ENCODE measurements around the gene TIPIN.
"Not testable (repeated sequence)": the region's sequence is repeated elsewhere in the genome, so short reads cannot be mapped to it uniquely, and the experiment has no call there.

TIPIN gene, protein sequence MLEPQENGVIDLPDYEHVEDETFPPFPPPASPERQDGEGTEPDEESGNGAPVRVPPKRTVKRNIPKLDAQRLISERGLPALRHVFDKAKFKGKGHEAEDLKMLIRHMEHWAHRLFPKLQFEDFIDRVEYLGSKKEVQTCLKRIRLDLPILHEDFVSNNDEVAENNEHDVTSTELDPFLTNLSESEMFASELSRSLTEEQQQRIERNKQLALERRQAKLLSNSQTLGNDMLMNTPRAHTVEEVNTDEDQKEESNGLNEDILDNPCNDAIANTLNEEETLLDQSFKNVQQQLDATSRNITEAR

GRCh38 chr15:66356359-66357236 lies at the start of gene TIPIN:
Gene TIPIN (minus strand): TSS chr15:66356685. CDS start chr15:66352947, 3,738 bp downstream.
- DNase-seq (ENCODE audit: low spot score) = peak; percentile 98

- no peak for DNase-seq (ENCODE audit: low spot score)
These were observed 49.1 kb upstream of the TIPIN start for GRCh38 chr15:66405615-66406014.

- no peak for DNase-seq (ENCODE audit: low spot score)
These were observed 48.5 kb upstream of the TIPIN start for GRCh38 chr15:66405007-66405406.

DNA sequence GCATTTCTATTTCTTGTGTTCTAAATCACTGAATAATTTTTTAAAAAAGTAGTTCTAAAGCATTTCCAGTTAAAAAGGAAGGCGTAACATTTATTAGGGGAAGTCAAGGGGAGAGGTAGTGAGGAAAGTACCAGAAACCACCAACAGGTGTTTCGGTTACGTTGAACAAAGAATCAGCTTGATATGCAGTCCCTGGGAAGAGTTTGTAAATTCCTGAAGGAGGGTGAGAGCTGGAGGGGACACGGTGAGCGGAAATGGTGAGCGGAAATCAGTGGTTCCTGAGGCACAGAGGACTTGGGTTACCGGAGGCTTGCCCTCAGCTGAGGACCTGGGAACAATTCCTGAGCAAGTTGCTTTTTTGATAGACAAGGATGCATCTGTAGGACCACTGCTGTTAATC lies 48.0 kb upstream of the TIPIN start:
- DNase-seq (ENCODE audit: low spot score) = no peak

DNA sequence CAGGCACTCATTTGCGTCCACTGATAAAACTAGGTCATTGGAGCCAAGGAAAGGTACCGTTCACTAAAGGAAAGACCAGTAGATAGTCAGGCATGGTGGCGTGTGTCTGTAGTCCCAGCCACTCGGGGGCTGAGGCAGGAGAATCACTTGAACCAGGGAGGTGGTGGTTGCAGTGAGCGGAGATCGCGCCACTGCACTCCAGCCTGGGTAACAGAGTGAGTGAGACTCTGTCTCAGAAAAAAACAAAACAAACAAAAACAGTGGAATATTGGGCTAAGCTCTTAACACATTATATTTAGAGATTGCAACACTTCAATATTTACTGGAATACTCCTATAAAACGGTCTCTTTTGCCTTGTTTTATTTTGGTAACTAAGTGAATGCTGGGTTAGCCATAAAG lies 47.6 kb upstream of the TIPIN start:
- DNase-seq (ENCODE audit: low spot score) = no peak

DNA sequence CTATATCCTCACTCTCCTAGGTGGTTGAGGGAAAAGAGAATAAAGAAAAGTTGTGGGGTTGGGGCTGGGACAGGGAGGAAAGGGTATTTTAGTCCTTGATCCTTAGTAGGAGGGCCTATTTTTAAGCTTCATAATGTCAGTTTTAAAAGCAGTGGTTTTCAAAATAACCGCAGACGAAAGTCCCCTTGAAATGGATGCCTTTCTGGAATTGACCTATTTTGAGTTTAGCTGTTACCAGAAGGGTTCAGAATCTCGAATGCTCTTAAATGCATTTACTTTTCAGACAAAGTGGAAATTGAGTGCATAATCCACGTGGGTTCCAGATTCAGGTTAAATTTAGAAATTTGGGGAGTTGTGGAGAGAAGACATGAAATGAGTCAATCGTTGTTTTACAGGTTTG lies 46.8 kb upstream of the TIPIN start:
- no peak for DNase-seq (ENCODE audit: low spot score)

- DNase-seq (ENCODE audit: low spot score) = no peak
These were observed 46.3 kb upstream of the TIPIN start for GRCh38 chr15:66402761-66403284.

- no peak for DNase-seq (ENCODE audit: low spot score)
These were observed 44.9 kb upstream of the TIPIN start for GRCh38 chr15:66401130-66402021.

DNA sequence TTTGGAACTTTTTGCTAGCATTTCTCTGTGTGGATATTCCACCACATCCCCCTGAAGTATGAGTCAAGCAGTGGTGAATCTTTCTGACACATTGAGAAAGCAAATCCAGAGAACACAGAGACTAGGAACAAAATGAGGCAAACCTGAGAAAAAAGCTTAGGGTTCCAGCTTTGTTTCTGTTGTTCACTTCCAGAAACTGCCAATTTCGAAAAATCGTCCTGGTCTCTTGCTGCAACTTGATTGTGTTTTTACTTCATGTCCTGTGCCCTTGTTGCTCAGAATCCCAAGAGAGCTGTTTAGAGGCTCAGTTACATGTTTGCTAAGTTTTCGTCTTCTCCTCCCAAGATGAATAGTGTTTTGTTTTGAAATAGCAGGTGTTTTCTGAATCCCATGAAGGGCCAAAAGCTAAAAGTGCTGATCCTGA lies 43.9 kb upstream of the TIPIN start:
- DNase-seq (ENCODE audit: low spot score) = peak; percentile 15

DNA sequence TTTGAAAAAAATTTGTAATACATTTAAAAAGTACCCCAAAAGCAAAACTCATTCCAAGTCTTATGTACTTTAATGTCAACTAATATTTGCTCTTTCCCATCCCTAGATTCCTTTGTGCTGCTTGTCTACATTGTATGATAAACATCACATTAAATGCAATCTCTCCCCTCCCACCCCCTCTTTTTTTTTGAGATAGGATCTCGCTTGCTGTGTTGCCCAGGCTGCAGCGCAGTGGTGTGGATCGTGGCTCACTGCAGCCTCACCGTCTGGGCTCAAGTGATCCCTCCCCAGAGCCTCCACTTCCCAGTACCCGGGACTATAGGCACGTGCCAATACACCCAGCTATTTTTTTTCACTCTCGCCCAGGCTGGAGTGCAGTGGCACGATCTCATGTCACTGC lies 42.8 kb upstream of the TIPIN start:
- DNase-seq (ENCODE audit: low spot score) = no peak

- DNase-seq (ENCODE audit: low spot score) = no peak
These were observed 38.4 kb upstream of the TIPIN start for GRCh38 chr15:66394915-66395314.

DNA sequence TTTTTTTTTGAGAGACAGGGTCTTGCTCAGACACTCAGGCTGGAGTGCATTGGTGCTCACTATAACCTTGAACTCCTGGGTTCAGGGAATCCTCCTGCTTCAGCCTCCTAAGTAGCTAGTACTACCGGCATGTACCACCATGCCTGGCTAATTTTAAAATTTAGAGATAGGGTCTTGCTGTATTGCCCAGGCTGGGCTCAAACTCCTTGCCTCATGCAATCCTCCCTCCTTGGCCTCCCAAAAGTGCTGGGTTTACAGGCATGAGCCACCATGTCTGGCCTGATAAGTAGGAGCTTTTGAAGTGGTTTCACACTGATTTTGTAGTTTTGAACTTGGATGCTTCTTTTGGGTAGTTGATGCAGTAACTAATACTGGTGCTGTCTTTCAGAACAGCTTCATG lies 38.0 kb upstream of the TIPIN start:
- no peak for DNase-seq (ENCODE audit: low spot score)

- not testable (repeated sequence) for DNase-seq (ENCODE audit: low spot score)
These were observed 36.6 kb upstream of the TIPIN start for GRCh38 chr15:66393037-66393436.

GRCh38 chr15:66390678-66391077 lies 34.2 kb upstream of the TIPIN start:
- DNase-seq (ENCODE audit: low spot score) = no peak

DNA sequence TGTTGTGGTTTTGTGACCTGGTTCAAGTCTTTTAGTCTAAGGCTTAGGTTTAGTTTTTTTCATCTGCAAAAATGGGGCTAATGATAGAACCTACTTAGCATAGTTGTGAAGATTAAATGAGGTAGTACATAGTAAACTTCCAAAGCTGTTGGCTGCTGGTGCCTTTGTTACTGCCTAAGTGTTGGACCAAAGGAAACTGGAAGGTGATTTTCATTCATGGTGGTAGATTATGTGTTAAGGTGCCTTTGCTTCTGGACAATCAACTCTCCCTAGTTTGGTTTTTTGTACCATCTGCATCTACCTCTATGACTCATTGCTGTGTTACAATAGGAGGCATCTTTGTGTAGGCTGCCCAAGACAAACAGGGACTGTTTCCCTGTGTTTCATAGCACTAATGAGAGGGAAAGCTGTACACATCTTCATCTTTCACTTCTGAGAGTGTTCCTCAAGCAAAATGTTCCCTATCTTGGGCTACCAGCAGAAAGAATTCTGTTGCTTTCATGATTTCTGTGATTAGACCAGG lies 33.4 kb upstream of the TIPIN start:
- no peak for DNase-seq (ENCODE audit: low spot score)

DNA sequence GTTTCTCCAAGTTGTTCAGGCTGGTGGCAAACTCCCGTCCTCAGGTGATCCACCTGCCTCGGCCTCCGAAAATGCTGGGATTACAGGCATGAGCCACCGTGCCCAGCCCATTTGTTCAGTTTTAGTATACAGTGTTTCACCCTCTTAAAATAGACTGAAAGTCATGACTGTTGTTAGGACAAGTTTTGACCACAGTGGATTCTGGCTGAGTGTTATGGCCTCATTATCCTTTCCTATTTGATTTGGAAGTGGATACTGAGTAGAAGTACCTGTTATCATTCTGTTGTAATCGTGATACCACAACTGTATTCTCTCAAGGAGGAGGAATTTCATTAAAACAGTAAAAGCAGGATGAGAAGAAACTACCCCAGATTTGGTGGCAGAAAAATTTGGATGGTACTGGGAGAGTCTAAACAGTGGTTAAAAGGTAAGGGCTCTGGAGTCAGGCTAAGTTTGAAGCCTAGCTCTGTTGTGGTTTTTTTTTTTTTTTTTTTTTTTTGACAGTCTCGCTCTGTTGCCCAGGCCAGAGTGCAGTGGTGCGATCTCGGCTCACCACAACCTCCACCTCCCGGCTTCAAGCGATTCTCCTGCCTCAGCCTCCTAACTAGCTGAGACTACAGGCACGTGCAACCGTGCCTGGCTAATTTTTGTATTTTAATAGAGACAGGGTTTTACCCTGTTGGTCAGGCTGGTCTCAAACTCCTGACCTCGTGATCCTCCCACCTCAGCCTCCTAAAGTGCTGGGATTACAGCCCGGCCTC lies 32.8 kb upstream of the TIPIN start:
- no peak for DNase-seq (ENCODE audit: low spot score)

DNA sequence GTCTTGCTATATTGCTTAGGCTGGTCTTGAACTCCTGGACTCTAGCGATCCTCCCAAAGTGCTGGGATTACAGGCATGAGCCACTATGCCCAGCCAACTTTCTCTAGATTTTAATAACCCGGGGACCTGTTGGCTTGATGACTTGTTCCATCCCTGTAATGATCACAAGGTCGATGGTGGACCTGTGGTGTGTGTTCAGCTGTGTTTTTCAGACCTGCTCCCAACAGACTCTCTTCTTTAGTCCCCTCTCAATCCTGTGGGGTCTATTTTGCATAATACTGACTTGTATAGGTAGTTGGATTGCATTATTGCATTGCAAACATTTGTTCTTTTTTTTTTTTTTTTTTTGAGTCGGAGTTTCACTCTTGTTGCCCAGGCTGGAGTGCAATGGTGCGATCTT lies 32.1 kb upstream of the TIPIN start:
- DNase-seq (ENCODE audit: low spot score) = no peak

DNA sequence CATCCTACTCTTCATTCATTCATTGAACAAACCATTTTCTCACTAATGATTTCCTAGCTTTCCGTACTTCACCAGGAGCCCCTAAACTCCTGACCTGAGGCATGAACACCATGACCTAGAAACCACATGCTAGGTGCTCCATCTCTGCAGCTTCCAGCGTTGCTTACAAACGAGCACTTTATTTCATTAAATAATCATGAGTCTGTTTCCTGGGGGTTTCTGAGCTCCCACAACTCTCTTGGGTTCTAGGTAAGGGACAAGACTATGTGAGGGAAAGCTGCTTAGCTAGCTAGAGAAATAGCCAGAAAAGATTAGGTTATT lies 31.5 kb upstream of the TIPIN start:
- DNase-seq (ENCODE audit: low spot score) = no peak

DNA sequence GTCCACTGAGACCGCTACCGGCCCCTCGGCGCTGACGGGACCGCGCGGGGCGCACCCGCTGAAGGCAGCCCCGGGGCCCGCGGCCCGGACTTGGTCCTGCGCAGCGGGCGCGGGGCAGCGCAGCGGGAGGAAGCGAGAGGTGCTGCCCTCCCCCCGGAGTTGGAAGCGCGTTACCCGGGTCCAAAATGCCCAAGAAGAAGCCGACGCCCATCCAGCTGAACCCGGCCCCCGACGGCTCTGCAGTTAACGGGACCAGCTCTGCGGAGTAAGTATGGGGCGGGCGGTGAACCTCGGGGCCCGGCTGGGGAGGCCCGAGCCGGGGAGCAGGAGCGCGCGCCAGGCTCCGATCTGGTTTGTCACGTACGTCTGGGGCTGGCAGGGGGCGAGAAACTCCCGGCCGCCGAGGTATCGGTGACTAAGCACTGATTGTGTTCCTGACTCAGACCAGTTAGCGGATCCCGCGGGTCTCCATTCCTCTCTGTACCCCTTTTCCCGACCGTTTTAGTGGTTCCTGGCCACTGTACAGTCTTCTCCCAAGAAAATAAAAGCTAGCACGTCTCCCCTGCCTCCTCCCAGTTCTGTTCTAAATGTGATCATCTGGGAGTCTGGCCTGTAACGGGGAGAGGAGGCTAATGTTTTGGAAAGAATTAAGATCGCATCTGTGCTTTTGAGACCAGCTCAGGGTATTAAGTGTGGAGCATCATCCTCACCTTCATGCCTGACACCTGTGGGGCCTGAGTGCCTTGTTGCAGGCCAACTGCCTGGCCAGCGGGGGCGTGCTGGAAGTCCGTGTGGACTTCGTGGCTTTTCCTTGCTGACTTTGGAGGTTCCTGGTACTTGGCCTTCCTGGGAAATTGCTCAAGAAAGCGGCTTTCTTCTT lies 30.9 kb upstream of the TIPIN start:
- peak; percentile 82 for DNase-seq (ENCODE audit: low spot score)

All from GM03348 (cell line).